Gastroesophageal sphincter (tissue), 4 donors: ENCODE data around the gene NUDT15. TPM values are rescaled to one million over a fixed set of nuclear protein-coding genes. Genes with fewer than 3 reads are reported as not detected.

ENCODE experiments used
- ATAC-seq: fragments of 150-250 bp; one replicate; pipeline ENCODE4 v1.9.1; 2016; ENCODE audit warnings: mild to moderate bottlenecking, moderate library complexity
- H3K27ac ChIP-seq, 4 donors: fragments of 200-600 bp; sonication (generic) in 3 of 4; 1 replicate in 3 of 4; 2 replicates in 1 of 4; pipeline ENCODE4 v1.5.1; 2016 to 2019
- H3K27me3 ChIP-seq: fragments of 200-600 bp; sonication (generic); one replicate; pipeline ENCODE4 v1.5.1; 2019
- H3K36me3 ChIP-seq, 2 donors: fragments of 200-600 bp; sonication (generic); one replicate each; pipeline ENCODE4 v1.5.1; 2019; ENCODE audit warnings: control low read depth in 1 of 2
- H3K4me1 ChIP-seq, 3 donors: fragments of 200-600 bp; sonication (generic); 1 replicate in 2 of 3; 2 replicates in 1 of 3; pipeline ENCODE4 v1.5.1; 2016 to 2019; ENCODE audit warnings: control low read depth in 2 of 3
- H3K4me3 ChIP-seq, 2 donors: fragments of 200-600 bp; sonication (generic); one replicate each; pipeline ENCODE4 v1.5.1; 2019; ENCODE audit warnings: mild to moderate bottlenecking in 1 of 2, moderate library complexity in 1 of 2
- H3K9me3 ChIP-seq, 3 donors: fragments of 200-600 bp; sonication (generic); one replicate each; pipeline ENCODE4 v1.5.1; 2017 to 2019; ENCODE audit warnings: control low read depth in 2 of 3
- EP300 ChIP-seq: sonication (generic); formaldehyde crosslinking; IDR thresholded peaks from one replicate; pipeline ENCODE4 v1.6.1; 2017; ENCODE audit warnings: antibody characterized with exemption, mild to moderate bottlenecking
- POLR2A ChIP-seq, 2 donors: fragments of 450-650 bp; IDR thresholded peaks; one replicate each; pipeline ENCODE4 v1.6.1; 2017; ENCODE audit warnings: antibody characterized with exemption in 2 of 2, mild to moderate bottlenecking in 2 of 2, moderate library complexity in 1 of 2
- POLR2AphosphoS5 ChIP-seq: sonication (generic); formaldehyde crosslinking; IDR thresholded peaks from one replicate; pipeline ENCODE4 v1.6.1; 2017; ENCODE audit warnings: antibody characterized with exemption
- WGBS, 2 donors: methylation state at CpG; one replicate each; pipeline ENCODE4 v1.1.5; 2018; ENCODE audit warnings: low coverage in 1 of 2; 5-methylcytosine and 5-hydroxymethylcytosine counted together
- total RNA-seq, 4 donors: library from RNA; depleted of rRNA; stranded (reverse); fragments of >200 nt; gene quantifications; one replicate each; pipeline ENCODE4 v1.1.0, GENCODE V29; 2016
- TF ChIP-seq, protein P1 (sequence below), 4 experiments: fragments of 200-600 bp in 2 of 4; fragments of 450-650 bp in 2 of 4; sonication (generic) in 1 of 4; IDR thresholded peaks; one replicate each; pipeline ENCODE4 v1.5.1; 2017 to 2019; ENCODE audit warnings: antibody characterized with exemption in 4 of 4, mild to moderate bottlenecking in 2 of 4, moderate library complexity in 2 of 4

NUDT15 gene
- total RNA-seq, 4 donors from 2014 or later, result 6.1 to 7.5 (median 7.4) TPM

DNA sequence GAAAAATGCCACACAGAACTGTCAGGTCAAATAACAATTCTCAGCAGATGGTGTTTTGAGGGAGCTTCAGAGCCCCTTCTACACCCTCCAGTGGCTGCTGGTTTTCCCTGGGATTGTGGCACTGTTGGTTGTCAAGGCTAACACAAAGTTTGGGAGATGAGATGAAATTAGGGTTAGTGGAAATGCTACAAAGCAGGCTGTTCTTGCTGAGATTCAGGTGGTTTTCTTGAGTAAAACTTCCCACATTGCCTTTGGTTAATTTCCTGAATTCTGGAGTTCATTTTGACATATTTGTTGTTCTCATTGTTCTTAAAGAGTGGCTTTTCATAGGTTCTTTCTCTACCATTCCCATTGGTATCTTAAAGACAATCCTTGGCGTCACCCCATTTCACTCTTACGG lies 35.3 kb downstream of the NUDT15 start:
- TF ChIP-seq EP300 (no peak), POLR2AphosphoS5 (no peak), POLR2A (IDR thresholded peaks at IDR 0.05) (no peak)
- TF ChIP-seq, protein P1, sequence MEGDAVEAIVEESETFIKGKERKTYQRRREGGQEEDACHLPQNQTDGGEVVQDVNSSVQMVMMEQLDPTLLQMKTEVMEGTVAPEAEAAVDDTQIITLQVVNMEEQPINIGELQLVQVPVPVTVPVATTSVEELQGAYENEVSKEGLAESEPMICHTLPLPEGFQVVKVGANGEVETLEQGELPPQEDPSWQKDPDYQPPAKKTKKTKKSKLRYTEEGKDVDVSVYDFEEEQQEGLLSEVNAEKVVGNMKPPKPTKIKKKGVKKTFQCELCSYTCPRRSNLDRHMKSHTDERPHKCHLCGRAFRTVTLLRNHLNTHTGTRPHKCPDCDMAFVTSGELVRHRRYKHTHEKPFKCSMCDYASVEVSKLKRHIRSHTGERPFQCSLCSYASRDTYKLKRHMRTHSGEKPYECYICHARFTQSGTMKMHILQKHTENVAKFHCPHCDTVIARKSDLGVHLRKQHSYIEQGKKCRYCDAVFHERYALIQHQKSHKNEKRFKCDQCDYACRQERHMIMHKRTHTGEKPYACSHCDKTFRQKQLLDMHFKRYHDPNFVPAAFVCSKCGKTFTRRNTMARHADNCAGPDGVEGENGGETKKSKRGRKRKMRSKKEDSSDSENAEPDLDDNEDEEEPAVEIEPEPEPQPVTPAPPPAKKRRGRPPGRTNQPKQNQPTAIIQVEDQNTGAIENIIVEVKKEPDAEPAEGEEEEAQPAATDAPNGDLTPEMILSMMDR (IDR thresholded peaks at IDR 0.05), result no peak
- H3K9me3 ChIP-seq, result peaks cover 0 to 35% (median 0%) of the 10 kb centered on the region in 3 donors
- 100% methylated on average over 2 of the region's 2 CpGs; no CpG with 5 or more reads in 1 of the 2 donors for WGBS, 2 donors
- ATAC-seq, result no peak
- no peak overlapping the region for H3K4me3 ChIP-seq
- H3K36me3 ChIP-seq, result peaks cover 0 to 100% of the 10 kb centered on the region in 2 donors
- H3K27ac ChIP-seq, result no peak overlapping the region
- H3K4me1 ChIP-seq, result no peaks in the 10 kb centered on the region
- H3K27me3 ChIP-seq, result no peaks in the 10 kb centered on the region

DNA sequence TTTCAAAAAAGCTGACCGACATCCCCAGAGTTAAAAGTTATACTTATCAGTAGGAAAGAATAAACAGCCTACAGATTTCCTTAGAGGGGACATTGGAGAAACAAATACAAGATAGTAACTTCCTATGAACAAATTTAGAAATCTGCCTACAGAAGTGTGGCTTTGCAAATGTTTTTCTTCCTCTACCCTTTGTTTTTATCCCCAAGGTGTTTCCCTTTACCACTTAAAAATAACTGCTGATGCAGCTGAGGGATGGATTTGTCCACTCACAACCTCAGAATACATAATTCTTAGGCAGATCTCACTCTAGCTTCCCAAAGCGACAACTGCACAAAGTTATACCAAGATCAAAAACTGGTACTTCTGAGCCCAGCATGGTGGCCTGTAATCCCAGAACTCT lies 36.5 kb downstream of the NUDT15 start:
- TF ChIP-seq POLR2AphosphoS5, result no peak
- no peak for TF ChIP-seq POLR2A (IDR thresholded peaks at IDR 0.05)
- no peak for TF ChIP-seq EP300
- TF ChIP-seq, protein P1 (IDR thresholded peaks at IDR 0.05), result no peak
- Histone ChIP-seq H3K9me3 (peaks cover 0 to 35% (median 0%) of the 10 kb centered on the region in 3 donors), H3K4me1 (no peaks in the 10 kb centered on the region), H3K27me3 (no peaks in the 10 kb centered on the region), H3K4me3 (no peak overlapping the region), H3K36me3 (peaks cover 0 to 100% of the 10 kb centered on the region in 2 donors), H3K27ac (no peak overlapping the region)
- 80 to 81% methylated on average over 1 to 2 of the region's 2 CpGs for WGBS, 2 donors
- ATAC-seq, result no peak

DNA sequence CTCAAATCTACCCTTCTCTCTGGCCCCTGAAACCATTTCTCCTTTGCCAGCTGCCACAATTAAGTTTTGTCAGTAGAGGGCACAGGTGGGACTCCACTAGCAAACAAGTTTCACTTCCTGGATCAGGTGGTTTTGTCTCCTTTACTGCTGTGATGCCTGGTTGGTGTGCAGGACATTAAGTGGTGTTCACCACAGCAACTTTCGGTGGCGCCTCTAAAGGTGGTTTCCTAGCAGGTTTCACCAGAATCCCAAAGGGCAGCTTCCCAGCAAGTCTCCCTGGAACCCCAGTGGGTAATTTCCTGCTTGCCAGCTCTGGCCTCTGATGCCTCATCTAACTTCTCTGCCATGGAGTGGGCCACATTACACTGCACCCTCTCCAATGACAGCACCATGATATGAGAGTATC lies 40.7 kb downstream of the NUDT15 start:
- no peak for ATAC-seq
- H3K36me3 ChIP-seq, result peaks cover 0 to 99% of the 10 kb centered on the region in 2 donors
- TF ChIP-seq EP300, result no peak
- H3K27me3 ChIP-seq, result no peaks in the 10 kb centered on the region
- H3K27ac ChIP-seq, result no peak overlapping the region
- no peaks in the 10 kb centered on the region for H3K4me1 ChIP-seq
- H3K9me3 ChIP-seq, result no peaks in the 10 kb centered on the region
- H3K4me3 ChIP-seq, result no peak overlapping the region
- 0% methylated on average over 1 of the region's 2 CpGs; no CpG with 5 or more reads in 1 of the 2 donors for WGBS, 2 donors

DNA sequence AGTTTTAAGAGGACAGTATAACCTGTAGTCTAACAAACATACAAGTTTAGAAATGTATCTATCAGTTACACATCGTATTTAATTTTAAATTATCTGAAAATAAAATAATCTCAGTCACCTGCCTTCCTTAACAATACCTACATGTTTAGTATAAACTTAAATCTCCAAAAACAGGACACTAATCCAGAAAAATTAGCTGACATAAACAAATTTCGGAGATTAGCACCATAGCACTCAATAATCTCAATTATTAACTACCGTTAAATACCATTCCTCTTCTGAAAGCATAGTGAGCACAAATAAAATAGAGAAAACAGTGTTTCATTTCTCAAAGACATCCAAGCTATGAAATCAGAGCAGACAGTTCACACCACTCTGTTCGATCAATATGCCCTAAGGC lies 44.2 kb downstream of the NUDT15 start:
- Histone ChIP-seq H3K4me3 (no peak overlapping the region), H3K27me3 (no peaks in the 10 kb centered on the region), H3K4me1 (no peaks in the 10 kb centered on the region), H3K9me3 (no peaks in the 10 kb centered on the region), H3K27ac (no peak overlapping the region), H3K36me3 (peaks cover 0 to 90% of the 10 kb centered on the region in 2 donors)
- WGBS, 2 donors, result 87 to 94% methylated on average over 4 of the region's 4 CpGs
- no peak for ATAC-seq
- TF ChIP-seq EP300 (no peak), POLR2A (IDR thresholded peaks at IDR 0.05) (no peak)

DNA sequence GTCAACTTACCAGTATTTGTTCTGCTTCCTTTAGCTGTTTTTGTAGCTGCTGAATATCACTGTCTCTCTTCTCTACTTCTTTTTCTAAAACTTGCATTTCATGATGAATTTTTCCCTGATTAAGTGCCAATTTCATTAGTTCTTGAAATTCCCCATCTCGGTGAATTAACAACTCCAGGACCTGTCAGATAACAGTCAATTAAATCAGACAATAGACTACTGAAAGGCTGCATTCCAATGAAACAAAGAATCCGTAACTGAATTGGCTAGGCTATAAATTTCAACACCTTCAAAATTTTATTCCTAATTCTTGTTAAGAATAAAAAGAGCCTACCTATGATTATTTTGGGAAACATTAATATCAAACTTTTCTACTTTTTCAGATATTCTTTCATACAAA lies 48.7 kb downstream of the NUDT15 start:
- H3K4me1 ChIP-seq, result peaks cover 0 to 34% (median 7%) of the 10 kb centered on the region in 3 donors
- WGBS, 2 donors, result 79 to 88% methylated on average over 2 of the region's 2 CpGs
- no peaks in the 10 kb centered on the region for H3K9me3 ChIP-seq
- TF ChIP-seq POLR2AphosphoS5, result no peak
- no peak for TF ChIP-seq EP300
- TF ChIP-seq, protein P1 (IDR thresholded peaks at IDR 0.05), result no peak
- no peak for TF ChIP-seq POLR2A (IDR thresholded peaks at IDR 0.05)
- no peak overlapping the region for H3K4me3 ChIP-seq
- H3K27me3 ChIP-seq, result no peaks in the 10 kb centered on the region
- no peak overlapping the region for H3K27ac ChIP-seq
- peaks cover 0 to 45% of the 10 kb centered on the region in 2 donors for H3K36me3 ChIP-seq
- no peak for ATAC-seq

DNA sequence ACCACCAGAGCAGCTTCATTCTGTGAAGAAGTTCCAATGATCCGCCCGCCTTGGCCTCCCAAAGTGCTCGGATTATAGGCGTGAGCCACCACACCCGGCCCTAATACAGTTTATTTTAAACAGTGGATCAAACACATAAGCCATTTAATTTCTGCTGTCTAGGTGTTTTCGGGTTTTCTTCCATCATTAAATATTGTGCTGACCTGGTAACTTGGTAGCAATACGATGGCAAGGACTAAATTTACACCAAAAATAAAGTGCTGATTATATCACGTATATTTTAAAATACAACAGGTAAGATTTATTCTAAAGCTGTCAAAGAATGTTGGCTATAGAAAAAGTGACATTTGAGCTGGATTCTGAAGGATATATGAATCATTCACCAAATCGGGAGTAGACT lies 56.1 kb downstream of the NUDT15 start:
- 76 to 80% methylated on average over 8 to 9 of the region's 9 CpGs for WGBS, 2 donors
- no peak for ATAC-seq
- no peaks in the 10 kb centered on the region for H3K36me3 ChIP-seq
- H3K27me3 ChIP-seq, result no peaks in the 10 kb centered on the region
- no peak overlapping the region for H3K27ac ChIP-seq
- H3K4me1 ChIP-seq, result peaks cover 6 to 57% (median 17%) of the 10 kb centered on the region in 3 donors
- TF ChIP-seq POLR2A (IDR thresholded peaks at IDR 0.05) (no peak), POLR2AphosphoS5 (no peak)
- TF ChIP-seq, protein P1 (IDR thresholded peaks at IDR 0.05), result no peak
- peak overlapping the region; percentile 81 to 91 for H3K4me3 ChIP-seq
- no peaks in the 10 kb centered on the region for H3K9me3 ChIP-seq
